Calu3 (cell line): Measurements from ENCODE around the gene MYL6B. TPM values are rescaled to one million over a fixed set of nuclear protein-coding genes. Genes with fewer than 3 reads are reported as not detected.

Experiments
- BruUV-seq: library from RNA; stranded (reverse); fragments of 400-500 nt; replicated peaks from 2 replicates; lab custom pipeline; 2021; lab: Mats Ljungman, UMichigan
- CTCF ChIA-PET: fragments of 300-600 bp; sonication (Branson Sonifier 250); formaldehyde crosslinking; loops from one replicate; lab custom pipeline; 2022; ENCODE audit warnings: antibody characterized with exemption; lab: Charles Lee
- DNase-seq: peaks from one replicate; pipeline ENCODE4 v3.0.0; 2022
- H3K27ac Mint-ChIP-seq: one replicate; pipeline ENCODE4 v1.8.0; 2022; ENCODE audit warnings: mixed read lengths; ENCODE audit not compliant: unreplicated experiment
- H3K27me3 Mint-ChIP-seq: one replicate; pipeline ENCODE4 v1.8.0; 2022; ENCODE audit warnings: mixed read lengths; ENCODE audit not compliant: unreplicated experiment
- H3K36me3 Mint-ChIP-seq: one replicate; pipeline ENCODE4 v1.8.0; 2022; ENCODE audit warnings: mild to moderate bottlenecking, moderate library complexity, mixed read lengths; ENCODE audit not compliant: insufficient read depth, unreplicated experiment
- H3K4me1 Mint-ChIP-seq: one replicate; pipeline ENCODE4 v1.8.0; 2022; ENCODE audit warnings: mild to moderate bottlenecking, low read depth, mixed read lengths; ENCODE audit not compliant: unreplicated experiment
- H3K4me3 Mint-ChIP-seq: one replicate; pipeline ENCODE4 v1.8.0; 2022; ENCODE audit warnings: mild to moderate bottlenecking, low read depth, moderate library complexity, mixed read lengths; ENCODE audit not compliant: unreplicated experiment
- H3K9me3 Mint-ChIP-seq: one replicate; pipeline ENCODE4 v1.8.0; 2022; ENCODE audit warnings: low read depth, mixed read lengths; ENCODE audit not compliant: unreplicated experiment
- intact Hi-C: fragments of 100-400 bp; cut with micrococcal nuclease; formaldehyde crosslinking; loops from one replicate; pipeline ENCODE4 v1.10.0; 2022; ENCODE audit not compliant: unreplicated experiment
- total RNA-seq: library from RNA; stranded (reverse); gene quantifications from 2 replicates; pipeline ENCODE4 v1.2.3, GENCODE V29; 2022
- TF ChIP-seq, protein P1 (sequence below): fragments of 200-600 bp; IDR thresholded peaks from one replicate; pipeline ENCODE4 v1.8.0; 2022; ENCODE audit warnings: antibody characterized with exemption; ENCODE audit not compliant: unreplicated experiment

MYL6B gene
- total RNA-seq, 1 experiment from 2014 or later: 53.7 TPM

DNA sequence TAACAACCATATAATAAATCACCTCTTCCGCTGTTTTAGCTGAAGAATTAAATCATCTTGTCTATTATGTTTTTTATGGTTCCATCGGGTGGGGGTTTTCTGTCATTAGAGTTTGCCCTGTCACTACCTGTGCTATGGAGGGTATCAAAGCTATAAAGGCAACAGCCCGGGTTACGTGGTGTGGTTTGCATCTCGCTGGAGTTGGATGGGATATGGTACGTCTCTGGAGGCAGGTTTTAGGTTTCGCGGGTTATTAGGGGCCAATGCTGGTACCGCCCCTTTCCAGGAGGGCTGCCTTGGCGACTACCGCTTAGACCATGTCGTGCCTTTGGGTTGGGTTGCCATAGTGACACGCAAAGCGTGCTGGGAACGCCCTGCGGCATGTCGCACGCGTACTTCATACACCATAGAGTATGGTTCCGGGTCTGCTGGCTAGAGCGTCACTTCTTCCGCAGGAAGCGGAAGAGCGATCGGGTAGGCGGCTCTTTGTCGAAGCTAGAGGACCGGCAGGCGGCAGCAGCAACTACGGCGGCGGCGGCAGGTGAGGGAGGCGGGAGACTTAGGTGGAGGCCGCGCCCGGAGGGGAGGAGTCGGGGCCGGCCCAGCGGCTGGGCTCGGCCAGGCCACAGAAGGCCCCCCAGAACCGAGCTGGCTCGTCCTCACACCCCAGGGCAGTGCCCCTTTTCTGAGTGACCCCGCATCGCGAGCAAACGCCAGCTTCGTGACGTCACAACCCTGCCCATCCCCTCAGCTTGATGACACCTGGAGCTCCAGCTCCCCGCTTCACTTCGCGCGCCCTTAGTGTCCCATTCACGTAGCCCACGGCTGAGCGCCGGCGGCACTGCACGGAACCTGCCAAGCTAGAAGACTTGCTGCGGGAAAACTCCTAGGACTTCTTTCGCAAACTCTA, 34.4 kb upstream of the MYL6B start, which contains the start of gene ZC3H10:
ZC3H10 (plus strand) TSS at position 489 of the 910 bp plus-strand sequence. CDS start 2,297 bp downstream, outside the sequence.
- no TSS peak for BruUV-seq
- peak within 1 kb of the TSS; percentile 97 for H3K4me3 Mint-ChIP-seq
- intact Hi-C loops: loop anchor here (2.0 to 5.0 kb wide), 5 partner anchors 39 to 183 kb away; partner anchors contain the start of genes CS, MYL6, SMARCC2 and SUOX
- no peaks in the 10 kb centered on the region for H3K27me3 Mint-ChIP-seq
- CTCF ChIA-PET: interaction anchor here (0.6 to 3.3 kb wide), 18 partner anchors 8 to 376 kb away, joined by 3 to 53 read pairs (median 3); partner anchors contain the start of genes ANKRD52, ESYT1, MYL6 and PA2G4
- TF ChIP-seq, protein P1, sequence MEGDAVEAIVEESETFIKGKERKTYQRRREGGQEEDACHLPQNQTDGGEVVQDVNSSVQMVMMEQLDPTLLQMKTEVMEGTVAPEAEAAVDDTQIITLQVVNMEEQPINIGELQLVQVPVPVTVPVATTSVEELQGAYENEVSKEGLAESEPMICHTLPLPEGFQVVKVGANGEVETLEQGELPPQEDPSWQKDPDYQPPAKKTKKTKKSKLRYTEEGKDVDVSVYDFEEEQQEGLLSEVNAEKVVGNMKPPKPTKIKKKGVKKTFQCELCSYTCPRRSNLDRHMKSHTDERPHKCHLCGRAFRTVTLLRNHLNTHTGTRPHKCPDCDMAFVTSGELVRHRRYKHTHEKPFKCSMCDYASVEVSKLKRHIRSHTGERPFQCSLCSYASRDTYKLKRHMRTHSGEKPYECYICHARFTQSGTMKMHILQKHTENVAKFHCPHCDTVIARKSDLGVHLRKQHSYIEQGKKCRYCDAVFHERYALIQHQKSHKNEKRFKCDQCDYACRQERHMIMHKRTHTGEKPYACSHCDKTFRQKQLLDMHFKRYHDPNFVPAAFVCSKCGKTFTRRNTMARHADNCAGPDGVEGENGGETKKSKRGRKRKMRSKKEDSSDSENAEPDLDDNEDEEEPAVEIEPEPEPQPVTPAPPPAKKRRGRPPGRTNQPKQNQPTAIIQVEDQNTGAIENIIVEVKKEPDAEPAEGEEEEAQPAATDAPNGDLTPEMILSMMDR: peak; percentile 21
- H3K27ac Mint-ChIP-seq: peak within 1 kb of the TSS; percentile 100
- H3K9me3 Mint-ChIP-seq: no peaks in the 10 kb centered on the region
- peak; percentile 99 for DNase-seq
- H3K36me3 Mint-ChIP-seq: peaks cover 59% of the 10 kb centered on the region
- H3K4me1 Mint-ChIP-seq: peaks cover 17% of the 10 kb centered on the region

- no TSS peak for BruUV-seq
- no peaks in the 10 kb centered on the region for H3K27me3 Mint-ChIP-seq
- TF ChIP-seq, protein P1: no peak
- no peak for DNase-seq
- H3K27ac Mint-ChIP-seq: peak overlapping the region; percentile 100
- peaks cover 57% of the 10 kb centered on the region for H3K36me3 Mint-ChIP-seq
- H3K4me3 Mint-ChIP-seq: peak overlapping the region; percentile 97
- no peaks in the 10 kb centered on the region for H3K9me3 Mint-ChIP-seq
- H3K4me1 Mint-ChIP-seq: peaks cover 17% of the 10 kb centered on the region
- intact Hi-C loops: loop anchor here (1.0 to 5.0 kb wide), 6 partner anchors 38 to 182 kb away; partner anchors contain the start of genes CS, MYL6, NABP2 and SMARCC2
- CTCF ChIA-PET: interaction anchor here (0.6 to 3.3 kb wide), 16 partner anchors 8 to 395 kb away, joined by 3 to 53 read pairs (median 4); partner anchors contain the start of genes ESYT1, MYL6, PA2G4 and RAB5B
These were observed 33.6 kb upstream of the MYL6B start for GRCh38 chr12:56118688-56119357.

GRCh38 chr12:56119361-56119796, 33.0 kb upstream of the MYL6B start:
- CTCF ChIA-PET: interaction anchor here (0.6 to 3.3 kb wide), 6 partner anchors 9 to 394 kb away, joined by 3 to 53 read pairs (median 4); partner anchors contain the start of genes ESYT1, MYL6, RNF41 and SMARCC2
- H3K4me3 Mint-ChIP-seq: peak overlapping the region; percentile 97
- DNase-seq: peak; percentile 83
- H3K27me3 Mint-ChIP-seq: no peaks in the 10 kb centered on the region
- H3K9me3 Mint-ChIP-seq: no peaks in the 10 kb centered on the region
- BruUV-seq: no TSS peak
- H3K4me1 Mint-ChIP-seq: peaks cover 17% of the 10 kb centered on the region
- peaks cover 56% of the 10 kb centered on the region for H3K36me3 Mint-ChIP-seq
- intact Hi-C loops: loop anchor here (1.0 to 5.0 kb wide), 6 partner anchors 38 to 181 kb away; partner anchors contain the start of genes CS, MYL6, NABP2 and SMARCC2
- TF ChIP-seq, protein P1: peak; percentile 74
- H3K27ac Mint-ChIP-seq: peak overlapping the region; percentile 100
